A673 (cell line): ENCODE measurements around the gene CTXND1. TPM values are rescaled to one million over a fixed set of nuclear protein-coding genes. Genes with fewer than 3 reads are reported as not detected.

Source experiments
- BruUV-seq: library from RNA; stranded (reverse); fragments of 400-500 nt; replicated peaks from 2 replicates; lab custom pipeline; 2021; lab: Mats Ljungman, UMichigan
- CTCF ChIA-PET: fragments of 300-600 bp; sonication (Branson Sonifier 250); formaldehyde crosslinking; loops from one replicate; lab custom pipeline; 2022; ENCODE audit warnings: antibody characterized with exemption; lab: Charles Lee
- POLR2A ChIA-PET: fragments of 300-600 bp; sonication (Branson Sonifier 250); formaldehyde crosslinking; loops from one replicate; lab custom pipeline; 2022; ENCODE audit warnings: antibody characterized with exemption; ENCODE audit not compliant: low non-redundant PET; lab: Charles Lee
- DNase-seq: peaks from one replicate; pipeline ENCODE4 v3.0.0-alpha.2; 2015; ENCODE audit warnings: low spot score
- H3K27ac ChIP-seq: fragments of 200-600 bp; sonication (generic); 2 replicates; pipeline ENCODE4 v1.5.1; 2016; ENCODE audit warnings: mixed run types, low read depth, mild to moderate bottlenecking, mixed read lengths, antibody characterized with exemption, low read length; ENCODE audit not compliant: poor library complexity, severe bottlenecking
- H3K27me3 ChIP-seq: fragments of 200-600 bp; sonication (generic); replicated peaks from 2 replicates; pipeline ENCODE4 v1.6.1; 2017; ENCODE audit warnings: mixed run types, low read depth, mild to moderate bottlenecking, mixed read lengths, antibody characterized with exemption, low read length; ENCODE audit not compliant: insufficient read depth, poor library complexity
- H3K36me3 ChIP-seq: fragments of 200-600 bp; sonication (generic); 2 replicates; pipeline ENCODE4 v1.6.1; 2016; ENCODE audit warnings: mixed run types, mild to moderate bottlenecking, mixed read lengths, antibody characterized with exemption, low read length; ENCODE audit not compliant: insufficient read depth, poor library complexity, severe bottlenecking
- H3K4me1 ChIP-seq: fragments of 200-600 bp; sonication (generic); 2 replicates; pipeline ENCODE4 v1.6.1; 2017; ENCODE audit warnings: mixed run types, mild to moderate bottlenecking, mixed read lengths, antibody characterized with exemption, low read length; ENCODE audit not compliant: insufficient read depth, poor library complexity, severe bottlenecking
- H3K4me3 ChIP-seq: fragments of 200-600 bp; sonication (generic); 2 replicates; pipeline ENCODE4 v1.5.1; 2016; ENCODE audit warnings: low read depth, mixed run types, mild to moderate bottlenecking, mixed read lengths, low read length; ENCODE audit not compliant: poor library complexity, severe bottlenecking
- H3K9me3 ChIP-seq: fragments of 200-600 bp; sonication (generic); 2 replicates; pipeline ENCODE4 v1.6.1; 2016; ENCODE audit warnings: mixed run types, low read depth, mild to moderate bottlenecking, mixed read lengths, antibody characterized with exemption, low read length; ENCODE audit not compliant: poor library complexity, severe bottlenecking
- CTCF ChIP-seq: fragments of 300-800, 200-600 bp; sonication (generic); conservative IDR thresholded peaks from 2 replicates; pipeline ENCODE4 v1.5.1; 2017; ENCODE audit warnings: low read depth, mild to moderate bottlenecking, antibody characterized with exemption, low read length, moderate library complexity, mixed read lengths
- EZH2 ChIP-seq: fragments of 200-600 bp; sonication (generic); IDR thresholded peaks from 2 replicates; pipeline ENCODE4 v1.6.1; 2017; ENCODE audit warnings: borderline replicate concordance, low read depth, mild to moderate bottlenecking, mixed read lengths, antibody characterized with exemption, low read length; ENCODE audit not compliant: poor library complexity, severe bottlenecking
- intact Hi-C: fragments of 100-400 bp; cut with micrococcal nuclease; formaldehyde crosslinking; loops from one replicate; pipeline ENCODE4 v1.10.0; 2022; ENCODE audit not compliant: unreplicated experiment
- total RNA-seq: library from RNA; stranded (reverse); gene quantifications from 2 replicates; pipeline ENCODE4 v1.2.3, GENCODE V29; 2021

CTXND1 gene
- total RNA-seq, 1 experiment from 2014 or later = not detected

DNA sequence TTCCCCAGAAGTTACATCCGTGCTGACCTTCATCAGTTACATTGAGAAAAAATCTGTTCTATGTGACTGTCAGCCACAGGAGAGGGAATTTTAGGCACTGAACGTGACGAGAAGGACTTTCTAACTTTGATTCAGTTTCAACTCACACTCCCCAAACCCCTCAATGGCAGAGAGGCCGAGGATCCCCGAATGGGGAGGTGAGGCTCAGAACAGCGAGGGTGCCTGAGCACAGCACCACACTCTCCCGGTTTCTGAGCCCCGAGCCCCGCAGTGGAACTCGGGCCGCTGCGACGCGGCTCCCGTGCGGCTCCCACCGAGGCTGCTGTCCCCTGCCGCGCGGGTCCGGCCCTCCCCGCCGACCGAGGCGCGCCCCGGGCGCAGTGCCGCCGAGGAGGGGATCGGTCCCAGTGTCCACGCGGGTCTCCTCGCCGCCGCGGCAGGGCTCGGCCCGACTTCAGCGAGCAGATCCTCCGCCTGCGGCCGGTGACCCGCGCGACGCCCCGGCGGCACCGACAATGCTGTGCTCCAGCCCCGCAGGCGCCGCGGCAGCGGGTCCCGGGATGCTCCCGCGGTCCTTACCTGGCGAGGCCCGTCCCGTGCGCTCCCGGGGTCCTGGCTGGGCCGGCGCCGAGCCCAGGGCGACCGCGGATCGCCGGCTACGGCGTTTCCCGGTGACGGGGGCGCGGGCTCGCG is 439 bp downstream of the CTXND1 start:
- POLR2A ChIA-PET = no interaction called here
- no TSS peak for BruUV-seq
- TF ChIP-seq EZH2 (peak; percentile 93), CTCF (no peak)
- Histone ChIP-seq H3K27ac (no peak overlapping the region), H3K4me3 (peak overlapping the region; percentile 6), H3K36me3 (no peaks in the 10 kb centered on the region), H3K27me3 (peaks cover 98% of the 10 kb centered on the region), H3K4me1 (no peaks in the 10 kb centered on the region), H3K9me3 (no peaks in the 10 kb centered on the region)
- intact Hi-C loops = no loop called here
- CTCF ChIA-PET = no interaction called here
- DNase-seq = no peak

GRCh38 chr15:80250614-80251427 is 1.2 kb downstream of the CTXND1 start:
- no peak for DNase-seq
- TF ChIP-seq EZH2 (no peak), CTCF (no peak)
- no peaks in the 10 kb centered on the region for H3K9me3 ChIP-seq
- intact Hi-C loops = no loop called here
- H3K27me3 ChIP-seq = peaks cover 100% of the 10 kb centered on the region
- no peak overlapping the region for H3K27ac ChIP-seq
- H3K4me1 ChIP-seq = no peaks in the 10 kb centered on the region
- no TSS peak for BruUV-seq
- POLR2A ChIA-PET = no interaction called here
- CTCF ChIA-PET = no interaction called here
- no peak overlapping the region for H3K4me3 ChIP-seq
- no peaks in the 10 kb centered on the region for H3K36me3 ChIP-seq

DNA sequence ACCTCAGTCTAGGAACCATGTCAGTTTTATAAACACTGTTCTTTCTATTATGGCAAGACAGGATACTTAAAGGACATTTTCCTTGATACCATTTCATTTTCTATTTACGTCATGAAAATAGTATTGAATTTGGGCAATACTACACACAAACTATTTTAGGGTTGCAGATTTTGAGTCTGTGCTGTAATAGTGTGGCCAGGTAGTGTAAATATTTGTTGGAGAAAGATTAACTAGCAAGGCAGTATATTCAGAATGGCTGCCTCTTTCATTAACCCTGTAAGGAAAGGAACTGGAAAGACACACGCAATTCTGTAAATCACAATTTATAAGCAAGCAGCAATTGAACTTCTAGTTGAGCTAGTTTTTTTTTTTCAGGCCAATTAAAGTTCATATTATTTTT is 2.0 kb downstream of the CTXND1 start:
- CTCF ChIA-PET = no interaction called here
- no peak for TF ChIP-seq EZH2
- TF ChIP-seq CTCF = no peak
- no TSS peak for BruUV-seq
- Histone ChIP-seq H3K27me3 (peaks cover 100% of the 10 kb centered on the region), H3K9me3 (no peaks in the 10 kb centered on the region), H3K4me1 (no peaks in the 10 kb centered on the region), H3K36me3 (no peaks in the 10 kb centered on the region), H3K4me3 (no peak overlapping the region), H3K27ac (no peak overlapping the region)
- POLR2A ChIA-PET = no interaction called here
- intact Hi-C loops = no loop called here
- no peak for DNase-seq
